Fibroblast of mammary gland (primary cell): ENCODE data around the gene KRTAP23-1.

ENCODE experiments used
- DNase-seq: peaks from one replicate; pipeline ENCODE4 v3.0.0-alpha.2; 2010; ENCODE audit warnings: low read depth
- H3K4me3 ChIP-seq: 2 replicates; pipeline ENCODE4 v1.5.1; 2011; ENCODE audit warnings: low read depth, mild to moderate bottlenecking, low read length, moderate library complexity; ENCODE audit not compliant: control insufficient read depth
- CTCF ChIP-seq: conservative IDR thresholded peaks from 2 replicates; pipeline ENCODE4 v1.5.1; 2011; ENCODE audit warnings: low read depth, low read length, inconsistent platforms; ENCODE audit not compliant: control insufficient read depth, insufficient read depth

The KRTAP23-1 gene

GRCh38 chr21:30326390-30326789, 22.0 kb downstream of the KRTAP23-1 start:
- no peak for TF ChIP-seq CTCF
- DNase-seq = no peak
- no peak overlapping the region for H3K4me3 ChIP-seq

GRCh38 chr21:30320215-30320614, 28.2 kb downstream of the KRTAP23-1 start, which contains the start of gene KRTAP26-1:
KRTAP26-1 (minus strand) TSS chr21:30320315; CDS start chr21:30320035, 280 bp downstream.
- TF ChIP-seq CTCF = no peak
- no peak within 1 kb of the TSS for H3K4me3 ChIP-seq
- DNase-seq = no peak

GRCh38 chr21:30315701-30316100, 32.7 kb downstream of the KRTAP23-1 start:
- no peak for TF ChIP-seq CTCF
- H3K4me3 ChIP-seq = no peak overlapping the region
- DNase-seq = no peak

- no peak for TF ChIP-seq CTCF
- H3K4me3 ChIP-seq = no peak overlapping the region
- no peak for DNase-seq
Measured at GRCh38 chr21:30306884-30307283, 41.5 kb downstream of the KRTAP23-1 start.

- DNase-seq = no peak
- no peak for TF ChIP-seq CTCF
- no peak overlapping the region for H3K4me3 ChIP-seq
Measured at GRCh38 chr21:30305136-30305535, 43.3 kb downstream of the KRTAP23-1 start.
